Mucosa of stomach (tissue), 1 donor: ENCODE measurements around the gene PTCH1.

ENCODE experiments used
- H3K27me3 ChIP-seq: one replicate; pipeline ENCODE4 v1.7.0; 2013; ENCODE audit warnings: mild to moderate bottlenecking, low read length; ENCODE audit not compliant: control insufficient read depth, insufficient read depth
- H3K36me3 ChIP-seq: one replicate; pipeline ENCODE4 v1.7.0; 2013; ENCODE audit warnings: low read length; ENCODE audit not compliant: control insufficient read depth, insufficient read depth
- H3K4me1 ChIP-seq: one replicate; pipeline ENCODE4 v1.7.0; 2013; ENCODE audit warnings: mild to moderate bottlenecking, low read length; ENCODE audit not compliant: control insufficient read depth, insufficient read depth
- H3K4me3 ChIP-seq: one replicate; pipeline ENCODE4 v1.7.0; 2013; ENCODE audit warnings: low read length
- H3K9ac ChIP-seq: one replicate; pipeline ENCODE4 v1.7.0; 2013; ENCODE audit warnings: mild to moderate bottlenecking, low read length, moderate library complexity
- H3K9me3 ChIP-seq: one replicate; pipeline ENCODE4 v1.7.0; 2013; ENCODE audit warnings: mild to moderate bottlenecking, low read length, moderate library complexity; ENCODE audit not compliant: control insufficient read depth
- donor health status: Pancreatic carcinoma.

Gene PTCH1

DNA sequence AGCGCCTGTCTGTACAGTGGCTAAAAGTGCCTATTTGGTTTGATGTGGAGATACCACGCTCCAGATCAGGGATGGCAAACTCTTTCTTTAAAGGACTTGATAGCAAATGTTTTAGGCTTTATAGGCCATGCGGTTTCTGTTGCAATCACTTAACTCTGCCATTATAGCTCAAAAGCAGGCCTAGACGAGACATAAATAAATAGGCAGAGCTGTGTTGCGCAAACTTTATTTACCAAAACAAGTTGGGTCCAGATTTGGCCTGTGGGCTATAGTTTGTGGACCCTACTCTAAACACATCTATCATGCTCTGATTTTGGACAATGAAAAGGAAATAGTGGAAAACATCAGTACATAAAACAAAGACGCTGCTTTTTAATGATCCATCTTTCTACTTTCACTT, 79.2 kb downstream of the PTCH1 start:
- no peaks in the 10 kb centered on the region for H3K9me3 ChIP-seq
- no peaks in the 10 kb centered on the region for H3K27me3 ChIP-seq
- H3K4me3 ChIP-seq = no peak overlapping the region
- H3K9ac ChIP-seq = no peak overlapping the region
- no peaks in the 10 kb centered on the region for H3K36me3 ChIP-seq
- no peaks in the 10 kb centered on the region for H3K4me1 ChIP-seq

- no peaks in the 10 kb centered on the region for H3K36me3 ChIP-seq
- H3K9me3 ChIP-seq = no peaks in the 10 kb centered on the region
- no peaks in the 10 kb centered on the region for H3K4me1 ChIP-seq
- no peak overlapping the region for H3K9ac ChIP-seq
- H3K4me3 ChIP-seq = no peak overlapping the region
- no peaks in the 10 kb centered on the region for H3K27me3 ChIP-seq
These were observed 80.4 kb downstream of the PTCH1 start for GRCh38 chr9:95436416-95436815.

GRCh38 chr9:95435074-95435728, 81.6 kb downstream of the PTCH1 start:
- H3K9me3 ChIP-seq = no peaks in the 10 kb centered on the region
- H3K4me1 ChIP-seq = no peaks in the 10 kb centered on the region
- H3K9ac ChIP-seq = no peak overlapping the region
- H3K36me3 ChIP-seq = no peaks in the 10 kb centered on the region
- no peaks in the 10 kb centered on the region for H3K27me3 ChIP-seq
- no peak overlapping the region for H3K4me3 ChIP-seq

DNA sequence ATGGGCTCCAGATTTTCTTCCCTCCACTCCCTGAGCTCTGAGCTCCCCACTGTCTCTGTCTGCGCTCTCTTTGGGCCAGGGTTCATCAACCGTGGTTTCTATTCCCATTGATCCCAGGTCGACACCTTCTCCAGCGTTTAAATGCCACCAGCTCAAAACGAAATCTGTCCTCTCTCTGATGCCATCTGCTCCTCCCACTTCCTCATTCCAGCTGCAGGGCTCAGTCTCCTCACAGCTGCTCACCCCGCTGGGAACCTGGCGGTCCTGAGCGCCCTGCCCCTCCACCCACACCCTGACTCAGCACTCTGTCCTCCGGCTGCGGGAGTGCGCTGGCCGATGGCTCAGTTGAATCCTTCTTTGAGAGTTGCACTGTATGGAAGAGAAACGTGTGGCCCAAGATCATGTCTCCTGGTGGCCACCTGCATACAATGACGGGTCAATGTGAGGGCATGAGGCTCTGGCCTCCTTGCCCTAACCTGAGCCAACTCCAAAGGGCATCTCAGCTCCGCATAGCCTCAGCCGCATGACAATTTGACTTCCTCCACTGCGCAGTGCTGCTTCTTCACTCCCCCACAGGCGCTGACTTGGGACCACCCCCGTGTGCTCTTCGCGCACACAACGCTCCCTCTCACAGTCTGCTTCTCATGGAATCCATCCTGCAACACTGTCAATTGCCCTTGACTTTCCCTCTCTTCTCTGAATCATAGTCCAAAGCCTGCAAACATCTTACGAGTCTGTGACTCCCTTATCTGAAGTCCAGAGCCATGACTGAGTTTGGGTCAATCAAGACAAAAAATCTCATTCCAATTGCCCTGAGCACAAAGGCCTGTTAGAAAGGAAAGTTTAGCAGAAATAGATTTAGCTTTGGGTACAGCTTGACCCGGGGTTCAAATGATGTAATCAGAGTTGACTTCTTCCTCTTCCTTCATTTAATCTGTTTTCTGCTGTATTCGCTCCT, 82.4 kb downstream of the PTCH1 start:
- Histone ChIP-seq H3K9me3 (no peaks in the 10 kb centered on the region), H3K9ac (no peak overlapping the region), H3K36me3 (no peaks in the 10 kb centered on the region), H3K27me3 (no peaks in the 10 kb centered on the region), H3K4me3 (no peak overlapping the region), H3K4me1 (no peaks in the 10 kb centered on the region)

DNA sequence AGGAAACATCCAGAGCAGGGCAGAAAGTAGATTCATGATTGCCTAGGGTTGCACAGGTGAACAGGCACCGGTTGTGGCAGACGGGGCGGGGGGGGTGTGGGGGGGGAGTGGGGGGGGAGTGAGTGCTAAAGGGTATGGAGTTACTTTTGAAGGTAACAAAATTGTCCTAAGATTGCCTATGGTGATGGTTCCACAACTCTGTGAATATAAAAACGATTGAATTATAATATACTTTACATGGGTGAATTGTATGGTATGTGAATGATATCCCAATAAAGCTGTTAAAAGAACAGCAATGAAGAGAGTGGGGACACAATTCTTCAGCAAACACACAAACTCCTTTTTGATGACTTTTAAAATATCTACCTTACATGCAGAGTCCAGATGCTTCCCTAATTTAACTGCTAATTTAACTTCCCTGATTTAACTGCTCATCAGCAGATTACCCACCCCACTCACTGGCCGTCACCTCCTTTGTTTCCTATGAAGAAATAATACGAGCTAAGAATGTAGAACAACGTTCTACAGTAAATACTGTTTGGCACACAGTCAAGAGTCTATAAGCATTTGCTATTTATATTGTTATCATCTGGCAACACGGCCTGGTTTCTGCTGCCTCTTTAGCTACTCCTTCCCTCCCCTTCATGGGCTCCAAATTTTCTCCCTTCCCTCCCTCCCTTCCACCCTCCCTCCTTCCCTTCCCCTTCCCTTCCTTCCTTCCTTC, 83.5 kb downstream of the PTCH1 start:
- Histone ChIP-seq H3K4me3 (no peak overlapping the region), H3K36me3 (no peaks in the 10 kb centered on the region)

DNA sequence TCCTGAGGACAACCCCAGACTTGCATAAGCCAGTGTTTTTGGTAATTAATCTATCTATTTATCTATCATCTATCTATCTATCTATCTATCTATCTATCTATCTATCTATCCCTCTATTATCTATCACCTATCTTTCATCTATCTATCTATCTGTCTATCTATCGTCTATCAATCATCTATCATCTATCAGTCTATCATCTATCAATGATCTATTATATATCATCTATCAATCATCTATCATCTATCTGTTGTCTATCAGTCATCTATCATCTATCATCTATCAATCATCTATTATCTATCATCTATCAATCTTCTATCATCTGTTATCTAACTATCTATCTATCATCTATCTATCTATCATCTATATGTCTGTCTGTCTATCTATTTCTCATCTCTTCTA, 85.5 kb downstream of the PTCH1 start:
- Histone ChIP-seq H3K9ac (no peak overlapping the region), H3K36me3 (no peaks in the 10 kb centered on the region), H3K4me3 (no peak overlapping the region), H3K9me3 (no peaks in the 10 kb centered on the region), H3K27me3 (no peaks in the 10 kb centered on the region), H3K4me1 (no peaks in the 10 kb centered on the region)

More for the DNA sequence above, 83.5 kb downstream of the PTCH1 start:
- Histone ChIP-seq H3K27me3 (no peaks in the 10 kb centered on the region), H3K9ac (no peak overlapping the region), H3K4me1 (no peaks in the 10 kb centered on the region), H3K9me3 (no peaks in the 10 kb centered on the region)

DNA sequence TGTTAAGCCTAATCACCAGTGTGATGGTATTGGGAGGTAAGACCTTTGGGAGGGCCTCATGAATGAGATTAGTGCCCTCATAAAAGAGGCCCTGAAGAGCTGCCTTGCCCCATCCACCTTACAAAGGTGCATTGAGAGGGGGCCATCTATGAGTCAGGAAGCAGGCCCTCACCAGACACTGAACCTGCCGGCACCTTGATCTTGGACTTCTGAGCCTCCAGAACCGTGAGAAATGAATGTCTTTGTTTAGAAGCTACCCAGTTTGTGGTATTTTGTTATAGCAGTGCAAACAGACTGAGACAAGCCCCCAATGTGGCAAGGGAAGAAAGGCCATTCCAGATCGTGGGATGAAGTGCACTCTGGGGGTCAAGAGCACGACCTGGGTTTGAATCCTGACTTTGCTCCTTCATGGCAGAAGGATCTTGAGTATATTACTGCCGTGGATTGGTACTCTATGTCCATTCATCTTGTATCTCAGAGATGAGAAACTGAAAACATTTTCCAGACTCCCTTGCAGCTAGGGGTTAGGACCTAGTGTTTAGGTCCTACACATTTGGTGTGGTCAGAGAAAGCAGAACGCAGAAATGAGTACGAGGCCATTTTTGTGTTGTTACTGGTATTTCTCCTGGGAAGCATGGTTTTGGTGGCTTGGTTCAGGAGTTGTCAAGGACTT, 86.7 kb downstream of the PTCH1 start:
- H3K27me3 ChIP-seq = no peaks in the 10 kb centered on the region
- no peaks in the 10 kb centered on the region for H3K9me3 ChIP-seq
- H3K9ac ChIP-seq = no peak overlapping the region
- no peaks in the 10 kb centered on the region for H3K4me1 ChIP-seq
- no peaks in the 10 kb centered on the region for H3K36me3 ChIP-seq
- H3K4me3 ChIP-seq = no peak overlapping the region

DNA sequence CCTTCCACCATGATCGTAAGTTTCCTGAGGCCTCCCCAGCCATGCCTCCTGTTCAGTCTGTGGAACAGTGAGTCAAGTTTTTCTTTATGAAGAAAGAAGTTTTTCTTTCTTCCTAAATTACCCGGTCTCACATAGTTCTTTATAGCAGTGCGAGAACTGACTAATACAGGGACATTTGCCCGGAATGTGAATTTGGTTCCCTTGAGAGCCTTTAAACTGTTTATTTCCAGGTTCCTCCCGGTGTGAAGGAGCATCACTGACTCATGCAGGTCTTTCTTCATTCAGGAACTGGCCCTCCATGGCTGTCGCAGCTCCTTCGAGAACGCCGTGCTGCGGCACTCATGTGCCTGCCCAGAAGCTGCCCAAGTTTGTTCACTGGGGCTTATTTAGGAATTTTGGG, 87.7 kb downstream of the PTCH1 start:
- H3K9ac ChIP-seq = no peak overlapping the region
- no peaks in the 10 kb centered on the region for H3K9me3 ChIP-seq
- no peaks in the 10 kb centered on the region for H3K27me3 ChIP-seq
- no peak overlapping the region for H3K4me3 ChIP-seq
- H3K4me1 ChIP-seq = no peaks in the 10 kb centered on the region
- H3K36me3 ChIP-seq = no peaks in the 10 kb centered on the region

DNA sequence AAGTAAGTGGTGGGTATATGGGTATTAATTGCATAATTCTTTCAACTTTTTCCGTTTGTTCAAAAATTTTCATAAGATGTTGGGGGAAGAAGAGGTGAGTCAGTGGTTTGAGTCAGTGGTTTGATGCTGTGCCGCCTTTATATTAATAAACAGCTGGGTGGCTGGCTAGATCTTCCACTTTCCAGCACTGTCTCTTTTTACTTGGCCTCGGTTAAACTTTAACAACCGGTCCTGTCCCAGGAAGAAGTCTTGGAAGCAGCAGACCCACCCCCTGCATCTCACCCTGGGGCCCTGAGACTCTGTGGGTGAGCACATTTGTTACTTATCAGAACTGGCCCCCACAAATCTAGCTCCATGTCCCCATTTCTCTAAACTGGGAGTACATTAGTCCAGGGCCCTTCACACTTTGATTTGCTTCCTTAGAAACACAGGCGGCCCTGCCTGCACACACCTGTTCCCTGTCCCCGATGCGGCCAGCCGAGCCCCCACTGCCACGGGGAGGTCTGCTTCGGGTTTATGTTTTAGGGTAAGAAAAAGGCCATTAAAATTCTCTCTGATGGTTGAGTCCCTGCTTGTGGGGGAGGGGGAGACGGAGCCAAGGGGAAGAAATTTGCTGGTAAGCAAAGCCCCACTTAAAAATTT, 90.7 kb downstream of the PTCH1 start:
- Histone ChIP-seq H3K27me3 (no peaks in the 10 kb centered on the region), H3K4me1 (no peaks in the 10 kb centered on the region), H3K9ac (peak overlapping the region; percentile 51), H3K9me3 (peaks cover 11% of the 10 kb centered on the region), H3K4me3 (no peak overlapping the region), H3K36me3 (no peaks in the 10 kb centered on the region)

DNA sequence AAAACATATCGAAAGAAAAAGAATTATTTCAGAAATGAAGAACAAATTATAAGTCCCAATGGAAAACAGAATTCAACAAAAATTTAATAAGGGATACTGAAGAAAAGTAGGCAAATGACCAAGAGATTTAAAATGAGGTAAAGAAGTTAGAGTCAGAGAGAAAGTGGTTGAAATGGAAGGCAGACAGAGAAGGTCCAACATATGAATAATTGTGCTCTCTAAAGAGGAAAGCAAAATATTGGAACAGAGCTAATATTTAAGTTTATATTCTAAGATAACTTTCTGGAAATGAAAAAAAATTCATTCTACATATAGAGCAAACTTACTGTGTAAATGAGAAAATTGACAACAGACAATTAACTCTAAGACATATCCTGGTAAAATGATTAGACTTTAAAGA, 94.1 kb downstream of the PTCH1 start:
- H3K4me3 ChIP-seq = no peak overlapping the region
- no peaks in the 10 kb centered on the region for H3K36me3 ChIP-seq
- H3K4me1 ChIP-seq = no peaks in the 10 kb centered on the region
- peaks cover 11% of the 10 kb centered on the region for H3K9me3 ChIP-seq
- H3K9ac ChIP-seq = no peak overlapping the region
- no peaks in the 10 kb centered on the region for H3K27me3 ChIP-seq

- Histone ChIP-seq H3K9ac (no peak overlapping the region), H3K4me1 (no peaks in the 10 kb centered on the region), H3K4me3 (no peak overlapping the region), H3K9me3 (peaks cover 11% of the 10 kb centered on the region), H3K27me3 (no peaks in the 10 kb centered on the region), H3K36me3 (no peaks in the 10 kb centered on the region)
These were observed 96.3 kb downstream of the PTCH1 start for GRCh38 chr9:95420518-95420917.
